Measurements from ENCODE around the gene FOXP1.

The FOXP1 gene

GRCh38 chr3:71562938-71563337, 20.6 kb downstream of the FOXP1 start:
- DNase-seq = no peak

- no peak for DNase-seq
Measured at GRCh38 chr3:71560665-71561064, 22.9 kb downstream of the FOXP1 start.

- DNase-seq = no peak
Measured at GRCh38 chr3:71559578-71560162, 23.9 kb downstream of the FOXP1 start.

GRCh38 chr3:71559021-71559420, 24.5 kb downstream of the FOXP1 start:
- DNase-seq = no peak

GRCh38 chr3:71554649-71555048, 28.9 kb downstream of the FOXP1 start:
- DNase-seq = no peak

- DNase-seq = no peak
Measured at GRCh38 chr3:71551311-71551919, 32.1 kb downstream of the FOXP1 start.

GRCh38 chr3:71549951-71550350, 33.6 kb downstream of the FOXP1 start:
- no peak for DNase-seq

GRCh38 chr3:71548705-71549384, 34.7 kb downstream of the FOXP1 start:
- DNase-seq = no peak

GRCh38 chr3:71547249-71548198, 36.0 kb downstream of the FOXP1 start:
- no peak for DNase-seq

GRCh38 chr3:71546821-71547220, 36.7 kb downstream of the FOXP1 start:
- DNase-seq = no peak

GRCh38 chr3:71545330-71545729, 38.2 kb downstream of the FOXP1 start:
- no peak for DNase-seq

GRCh38 chr3:71543371-71544016, 40.0 kb downstream of the FOXP1 start:
- DNase-seq = no peak

- DNase-seq = peak; percentile 70 to 76
Measured at GRCh38 chr3:71542521-71543370, 40.8 kb downstream of the FOXP1 start.

GRCh38 chr3:71541313-71541712, 42.2 kb downstream of the FOXP1 start:
- no peak for DNase-seq

GRCh38 chr3:71537211-71537611, 46.3 kb downstream of the FOXP1 start:
- no peak for DNase-seq

GRCh38 chr3:71536376-71536965, 47.1 kb downstream of the FOXP1 start:
- no peak for DNase-seq

GRCh38 chr3:71533588-71533987, 49.9 kb downstream of the FOXP1 start:
- no peak for DNase-seq

- DNase-seq = no peak
Measured at GRCh38 chr3:71532639-71533395, 50.7 kb downstream of the FOXP1 start.

- DNase-seq = no peak
Measured at GRCh38 chr3:71530903-71531530, 52.5 kb downstream of the FOXP1 start.

GRCh38 chr3:71528816-71529215, 54.7 kb downstream of the FOXP1 start:
- DNase-seq = no peak
